H1 (cell line): Measurements from ENCODE around the gene MIS18A. TPM values are rescaled to one million over a fixed set of nuclear protein-coding genes. Genes with fewer than 3 reads are reported as not detected.

ENCODE experiments used
- ASH2L ChIP-seq: fragments of 200-600, 300-600 bp; sonication (generic); IDR thresholded peaks from one replicate; pipeline ENCODE4 v1.7.1; 2017; ENCODE audit warnings: low read length
- BACH1 ChIP-seq: IDR thresholded peaks from 2 replicates; pipeline ENCODE4 v1.6.1; 2012; ENCODE audit warnings: low read length, improper control_type of control experiment
- CREB1 ChIP-seq: IDR thresholded peaks from 2 replicates; pipeline ENCODE4 v1.6.1; 2012; ENCODE audit warnings: inconsistent platforms
- FOSL1 ChIP-seq: IDR thresholded peaks from 2 replicates; pipeline ENCODE4 v1.6.1; 2011; ENCODE audit warnings: mild to moderate bottlenecking, low read depth, low read length, moderate library complexity; ENCODE audit not compliant: insufficient read depth
- GABPA ChIP-seq: IDR thresholded peaks from 2 replicates; pipeline ENCODE4 v1.6.1; 2011; ENCODE audit warnings: mild to moderate bottlenecking, low read length, moderate library complexity, borderline replicate concordance; ENCODE audit not compliant: insufficient read depth
- HDAC2 ChIP-seq, 2 experiments: fragments of 300-600 bp in 1 of 2; sonication (generic) in 1 of 2; IDR thresholded peaks; 2 replicates each; pipeline ENCODE4 v1.6.1; 2011 to 2012; ENCODE audit warnings: low read depth in 2 of 2, low read length in 2 of 2, mild to moderate bottlenecking in 2 of 2, moderate library complexity in 2 of 2, borderline replicate concordance in 1 of 2, inconsistent platforms in 1 of 2
- POU5F1 ChIP-seq: IDR thresholded peaks from 2 replicates; pipeline ENCODE4 v1.6.1; 2011; ENCODE audit warnings: low read depth, mild to moderate bottlenecking, low read length, moderate library complexity
- SRF ChIP-seq: IDR thresholded peaks from 2 replicates; pipeline ENCODE4 v1.6.1; 2011; ENCODE audit warnings: mild to moderate bottlenecking, low read depth, low read length, moderate library complexity
- TAF1 ChIP-seq: IDR thresholded peaks from 2 replicates; pipeline ENCODE4 v1.6.1; 2011; ENCODE audit warnings: mild to moderate bottlenecking, low read depth, low read length
- TEAD4 ChIP-seq: IDR thresholded peaks from 2 replicates; pipeline ENCODE4 v1.6.1; 2012; ENCODE audit warnings: low read depth, low read length, inconsistent platforms, mixed read lengths
- polyA plus RNA-seq, 7 experiments: library from polyadenylated mRNA; depleted of rRNA in 3 of 7; stranded (reverse) in 5 of 7; unstranded in 2 of 7; fragments of >200 nt in 5 of 7; fragments of 200-250 nt in 2 of 7; gene quantifications; 1 replicate in 5 of 7; 2 replicates in 1 of 7; 4 replicates in 1 of 7; pipeline versions ENCODE4 v1.2.1 to v1.2.3, GENCODE V29; 2011 to 2013; ENCODE audit warnings: missing spikeins in 2 of 7, mixed read lengths in 2 of 7
- total RNA-seq: library from RNA; stranded (reverse); fragmentation: NEBNext Ultra II Directional; extraction: Animal tissue kit (Norgen Biotek cat#: 25700); gene quantifications from 2 replicates; pipeline ENCODE4 v1.2.1, GENCODE V29; 2021
- TF ChIP-seq, protein P1 (sequence below): fragments of 300-600 bp; sonication (generic); IDR thresholded peaks from 2 replicates; pipeline ENCODE4 v1.7.1; 2012; ENCODE audit warnings: low read length, moderate library complexity, mild to moderate bottlenecking, inconsistent platforms; ENCODE audit not compliant: insufficient replicate concordance
- TF ChIP-seq, protein P2 (sequence below): IDR thresholded peaks from 2 replicates; pipeline ENCODE4 v1.6.1; 2011; ENCODE audit warnings: low read length, improper control_type of control experiment

Gene MIS18A
- total and polyA plus RNA-seq, 2 of the 8 experiments (the other 6 are each of a cell fraction or from before 2014, with no cell fraction given): 28.9 to 53.0 TPM

DNA sequence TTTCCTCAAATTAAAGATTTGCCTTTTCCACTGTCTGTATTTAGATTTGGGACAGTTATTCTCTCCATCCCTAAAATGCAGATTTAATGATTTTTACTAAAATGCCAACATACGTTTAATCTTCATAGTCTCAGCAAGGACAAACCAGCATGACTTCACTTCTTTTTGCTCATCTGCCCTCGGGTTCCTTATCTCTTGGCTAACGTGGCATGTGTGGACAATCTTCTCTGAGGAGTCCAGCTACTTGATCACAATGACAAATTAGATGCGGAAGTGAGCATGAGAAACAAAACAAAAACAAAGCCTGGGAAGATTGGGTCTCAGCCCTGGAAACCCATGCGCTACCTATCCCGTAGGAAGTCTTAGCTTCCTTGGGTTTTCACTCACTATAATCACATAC, 20.8 kb upstream of the MIS18A start (continued):
- TF ChIP-seq, protein P1, sequence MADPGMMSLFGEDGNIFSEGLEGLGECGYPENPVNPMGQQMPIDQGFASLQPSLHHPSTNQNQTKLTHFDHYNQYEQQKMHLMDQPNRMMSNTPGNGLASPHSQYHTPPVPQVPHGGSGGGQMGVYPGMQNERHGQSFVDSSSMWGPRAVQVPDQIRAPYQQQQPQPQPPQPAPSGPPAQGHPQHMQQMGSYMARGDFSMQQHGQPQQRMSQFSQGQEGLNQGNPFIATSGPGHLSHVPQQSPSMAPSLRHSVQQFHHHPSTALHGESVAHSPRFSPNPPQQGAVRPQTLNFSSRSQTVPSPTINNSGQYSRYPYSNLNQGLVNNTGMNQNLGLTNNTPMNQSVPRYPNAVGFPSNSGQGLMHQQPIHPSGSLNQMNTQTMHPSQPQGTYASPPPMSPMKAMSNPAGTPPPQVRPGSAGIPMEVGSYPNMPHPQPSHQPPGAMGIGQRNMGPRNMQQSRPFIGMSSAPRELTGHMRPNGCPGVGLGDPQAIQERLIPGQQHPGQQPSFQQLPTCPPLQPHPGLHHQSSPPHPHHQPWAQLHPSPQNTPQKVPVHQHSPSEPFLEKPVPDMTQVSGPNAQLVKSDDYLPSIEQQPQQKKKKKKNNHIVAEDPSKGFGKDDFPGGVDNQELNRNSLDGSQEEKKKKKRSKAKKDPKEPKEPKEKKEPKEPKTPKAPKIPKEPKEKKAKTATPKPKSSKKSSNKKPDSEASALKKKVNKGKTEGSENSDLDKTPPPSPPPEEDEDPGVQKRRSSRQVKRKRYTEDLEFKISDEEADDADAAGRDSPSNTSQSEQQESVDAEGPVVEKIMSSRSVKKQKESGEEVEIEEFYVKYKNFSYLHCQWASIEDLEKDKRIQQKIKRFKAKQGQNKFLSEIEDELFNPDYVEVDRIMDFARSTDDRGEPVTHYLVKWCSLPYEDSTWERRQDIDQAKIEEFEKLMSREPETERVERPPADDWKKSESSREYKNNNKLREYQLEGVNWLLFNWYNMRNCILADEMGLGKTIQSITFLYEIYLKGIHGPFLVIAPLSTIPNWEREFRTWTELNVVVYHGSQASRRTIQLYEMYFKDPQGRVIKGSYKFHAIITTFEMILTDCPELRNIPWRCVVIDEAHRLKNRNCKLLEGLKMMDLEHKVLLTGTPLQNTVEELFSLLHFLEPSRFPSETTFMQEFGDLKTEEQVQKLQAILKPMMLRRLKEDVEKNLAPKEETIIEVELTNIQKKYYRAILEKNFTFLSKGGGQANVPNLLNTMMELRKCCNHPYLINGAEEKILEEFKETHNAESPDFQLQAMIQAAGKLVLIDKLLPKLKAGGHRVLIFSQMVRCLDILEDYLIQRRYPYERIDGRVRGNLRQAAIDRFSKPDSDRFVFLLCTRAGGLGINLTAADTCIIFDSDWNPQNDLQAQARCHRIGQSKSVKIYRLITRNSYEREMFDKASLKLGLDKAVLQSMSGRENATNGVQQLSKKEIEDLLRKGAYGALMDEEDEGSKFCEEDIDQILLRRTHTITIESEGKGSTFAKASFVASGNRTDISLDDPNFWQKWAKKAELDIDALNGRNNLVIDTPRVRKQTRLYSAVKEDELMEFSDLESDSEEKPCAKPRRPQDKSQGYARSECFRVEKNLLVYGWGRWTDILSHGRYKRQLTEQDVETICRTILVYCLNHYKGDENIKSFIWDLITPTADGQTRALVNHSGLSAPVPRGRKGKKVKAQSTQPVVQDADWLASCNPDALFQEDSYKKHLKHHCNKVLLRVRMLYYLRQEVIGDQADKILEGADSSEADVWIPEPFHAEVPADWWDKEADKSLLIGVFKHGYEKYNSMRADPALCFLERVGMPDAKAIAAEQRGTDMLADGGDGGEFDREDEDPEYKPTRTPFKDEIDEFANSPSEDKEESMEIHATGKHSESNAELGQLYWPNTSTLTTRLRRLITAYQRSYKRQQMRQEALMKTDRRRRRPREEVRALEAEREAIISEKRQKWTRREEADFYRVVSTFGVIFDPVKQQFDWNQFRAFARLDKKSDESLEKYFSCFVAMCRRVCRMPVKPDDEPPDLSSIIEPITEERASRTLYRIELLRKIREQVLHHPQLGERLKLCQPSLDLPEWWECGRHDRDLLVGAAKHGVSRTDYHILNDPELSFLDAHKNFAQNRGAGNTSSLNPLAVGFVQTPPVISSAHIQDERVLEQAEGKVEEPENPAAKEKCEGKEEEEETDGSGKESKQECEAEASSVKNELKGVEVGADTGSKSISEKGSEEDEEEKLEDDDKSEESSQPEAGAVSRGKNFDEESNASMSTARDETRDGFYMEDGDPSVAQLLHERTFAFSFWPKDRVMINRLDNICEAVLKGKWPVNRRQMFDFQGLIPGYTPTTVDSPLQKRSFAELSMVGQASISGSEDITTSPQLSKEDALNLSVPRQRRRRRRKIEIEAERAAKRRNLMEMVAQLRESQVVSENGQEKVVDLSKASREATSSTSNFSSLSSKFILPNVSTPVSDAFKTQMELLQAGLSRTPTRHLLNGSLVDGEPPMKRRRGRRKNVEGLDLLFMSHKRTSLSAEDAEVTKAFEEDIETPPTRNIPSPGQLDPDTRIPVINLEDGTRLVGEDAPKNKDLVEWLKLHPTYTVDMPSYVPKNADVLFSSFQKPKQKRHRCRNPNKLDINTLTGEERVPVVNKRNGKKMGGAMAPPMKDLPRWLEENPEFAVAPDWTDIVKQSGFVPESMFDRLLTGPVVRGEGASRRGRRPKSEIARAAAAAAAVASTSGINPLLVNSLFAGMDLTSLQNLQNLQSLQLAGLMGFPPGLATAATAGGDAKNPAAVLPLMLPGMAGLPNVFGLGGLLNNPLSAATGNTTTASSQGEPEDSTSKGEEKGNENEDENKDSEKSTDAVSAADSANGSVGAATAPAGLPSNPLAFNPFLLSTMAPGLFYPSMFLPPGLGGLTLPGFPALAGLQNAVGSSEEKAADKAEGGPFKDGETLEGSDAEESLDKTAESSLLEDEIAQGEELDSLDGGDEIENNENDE: no peak
- no peak for TF ChIP-seq FOSL1
- TF ChIP-seq, protein P2, sequence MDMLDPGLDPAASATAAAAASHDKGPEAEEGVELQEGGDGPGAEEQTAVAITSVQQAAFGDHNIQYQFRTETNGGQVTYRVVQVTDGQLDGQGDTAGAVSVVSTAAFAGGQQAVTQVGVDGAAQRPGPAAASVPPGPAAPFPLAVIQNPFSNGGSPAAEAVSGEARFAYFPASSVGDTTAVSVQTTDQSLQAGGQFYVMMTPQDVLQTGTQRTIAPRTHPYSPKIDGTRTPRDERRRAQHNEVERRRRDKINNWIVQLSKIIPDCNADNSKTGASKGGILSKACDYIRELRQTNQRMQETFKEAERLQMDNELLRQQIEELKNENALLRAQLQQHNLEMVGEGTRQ: no peak
- no peak for TF ChIP-seq ASH2L
- no peak for TF ChIP-seq GABPA
- no peak for TF ChIP-seq POU5F1
- no peak for TF ChIP-seq TAF1
- TF ChIP-seq BACH1: no peak
- no peak for TF ChIP-seq TEAD4
- TF ChIP-seq CREB1: no peak
- TF ChIP-seq SRF: no peak
- no peak for TF ChIP-seq HDAC2 (IDR thresholded peaks at IDR 0.05; ENCODE audit: borderline replicate concordance in 1 of 2, low read depth in 2 of 2, low read length in 2 of 2)
